ENCODE results near the gene SFRP2. TPM values are rescaled to one million over a fixed set of nuclear protein-coding genes. Genes with fewer than 3 reads are reported as not detected.

The SFRP2 gene
- total RNA-seq, 4 donors from 2014 or later, result 0.59 to 0.86 (median 0.83) TPM; not detected in 1

- no peak for TF ChIP-seq CTCF (IDR thresholded peaks at IDR 0.05 in 4 of 5, conservative IDR thresholded peaks at IDR 0.05 in 1 of 5)
- no peak for TF ChIP-seq POLR2A (IDR thresholded peaks at IDR 0.05)
- no peaks in the 10 kb centered on the region for H3K9me3 ChIP-seq
- H3K36me3 ChIP-seq, result no peaks in the 10 kb centered on the region
- H3K4me1 ChIP-seq, result no peaks in the 10 kb centered on the region
- intact Hi-C loops (cut with DNase I; ENCODE audit: low total_unique reads), result no loop called here
- DNase-seq (no peak), ATAC-seq (no peak)
- in situ Hi-C loops (cut with MboI; ENCODE audit: low sequenced_read_pairs in 4 of 4), result no loop called here
- H3K27me3 ChIP-seq, result peaks cover 0 to 14% (median 7%) of the 10 kb centered on the region in 3 donors
- no peak overlapping the region for H3K4me3 ChIP-seq
- H3K27ac ChIP-seq, result no peak overlapping the region
Measured at GRCh38 chr4:153764601-153765368, 24.1 kb downstream of the SFRP2 start.

GRCh38 chr4:153763404-153763803 is 25.5 kb downstream of the SFRP2 start:
- Histone ChIP-seq H3K4me3 (no peak overlapping the region), H3K9me3 (no peaks in the 10 kb centered on the region), H3K27ac (no peak overlapping the region), H3K4me1 (no peaks in the 10 kb centered on the region), H3K36me3 (no peaks in the 10 kb centered on the region), H3K27me3 (peaks cover 8 to 27% (median 15%) of the 10 kb centered on the region in 3 donors)
- in situ Hi-C loops (cut with MboI; ENCODE audit: low sequenced_read_pairs in 4 of 4), result no loop called here
- ATAC-seq (no peak), DNase-seq (no peak)
- TF ChIP-seq CTCF (IDR thresholded peaks at IDR 0.05 in 4 of 5, conservative IDR thresholded peaks at IDR 0.05 in 1 of 5), result no peak
- intact Hi-C loops (cut with DNase I; ENCODE audit: low total_unique reads), result no loop called here

- ATAC-seq (no peak), DNase-seq (no peak)
- no peaks in the 10 kb centered on the region for H3K4me1 ChIP-seq
- no peaks in the 10 kb centered on the region for H3K36me3 ChIP-seq
- H3K9me3 ChIP-seq, result no peaks in the 10 kb centered on the region
- no peak within 1 kb of the TSS for H3K27ac ChIP-seq
- H3K4me3 ChIP-seq, result peak within 1 kb of the TSS; percentile 29 to 56 (median 48)
- intact Hi-C loops (cut with DNase I; ENCODE audit: low total_unique reads) (no loop called here), in situ Hi-C loops (cut with MboI; ENCODE audit: low sequenced_read_pairs in 4 of 4) (no loop called here)
- TF ChIP-seq POLR2A (IDR thresholded peaks at IDR 0.05) (no peak), CTCF (IDR thresholded peaks at IDR 0.05 in 4 of 5, conservative IDR thresholded peaks at IDR 0.05 in 1 of 5) (no peak)
- H3K27me3 ChIP-seq, result peaks cover 8 to 31% (median 15%) of the 10 kb centered on the region in 3 donors
Measured at GRCh38 chr4:153759407-153760316, 29.2 kb downstream of the SFRP2 start, which contains the start of gene RNF175. RNF175 (minus strand) TSS chr4:153760024; CDS start chr4:153759862, 162 bp downstream.

GRCh38 chr4:153758688-153759406 is 30.0 kb downstream of the SFRP2 start:
- TF ChIP-seq POLR2A (IDR thresholded peaks at IDR 0.05) (no peak), CTCF (IDR thresholded peaks at IDR 0.05 in 4 of 5, conservative IDR thresholded peaks at IDR 0.05 in 1 of 5) (no peak)
- no peak for ATAC-seq
- Histone ChIP-seq H3K4me3 (peak overlapping the region; percentile 29 to 56 (median 48)), H3K4me1 (no peaks in the 10 kb centered on the region), H3K27ac (no peak overlapping the region), H3K27me3 (peaks cover 8 to 31% (median 15%) of the 10 kb centered on the region in 3 donors), H3K9me3 (no peaks in the 10 kb centered on the region), H3K36me3 (no peaks in the 10 kb centered on the region)
- no peak for DNase-seq
- in situ Hi-C loops (cut with MboI; ENCODE audit: low sequenced_read_pairs in 4 of 4), result no loop called here
- intact Hi-C loops (cut with DNase I; ENCODE audit: low total_unique reads), result no loop called here
